T-helper 22 cell (primary cell): ENCODE data around the gene OR4P4.

Experiments
- DNase-seq: peaks from one replicate; pipeline ENCODE4 v3.0.0-alpha.2; 2020; ENCODE audit warnings: low read depth

OR4P4 gene

GRCh38 chr11:55634813-55635212 lies at the start of gene OR4P4:
TSS of gene OR4P4 (plus strand) at chr11:55635113.
- DNase-seq = no peak

GRCh38 chr11:55607545-55607944 lies 27.4 kb upstream of the OR4P4 start, which contains the start of gene OR4C11:
TSS of gene OR4C11 (minus strand) at chr11:55607645. CDS start at chr11:55604373, 3,272 bp downstream.
- DNase-seq = no peak

- no peak for DNase-seq
Measured at GRCh38 chr11:55624531-55624930, 10.4 kb upstream of the OR4P4 start.

GRCh38 chr11:55648027-55648426 lies 13.1 kb downstream of the OR4P4 start, which contains the start of gene OR4S2:
TSS of gene OR4S2 (plus strand) at chr11:55648327. CDS start at chr11:55650904, 2,577 bp downstream.
- DNase-seq = no peak

- no peak for DNase-seq
Measured at GRCh38 chr11:55652560-55652959, 17.6 kb downstream of the OR4P4 start.

GRCh38 chr11:55655096-55655495 lies 20.2 kb downstream of the OR4P4 start:
- no peak for DNase-seq

- no peak for DNase-seq
Measured at GRCh38 chr11:55658031-55658573, 23.2 kb downstream of the OR4P4 start.

GRCh38 chr11:55658608-55659007 lies 23.7 kb downstream of the OR4P4 start:
- DNase-seq = no peak

GRCh38 chr11:55661901-55662300 lies 27.0 kb downstream of the OR4P4 start, which contains the start of gene OR4C6:
TSS of gene OR4C6 (plus strand) at chr11:55662201. CDS start at chr11:55665167, 2,966 bp downstream.
- DNase-seq = no peak

GRCh38 chr11:55669376-55669775 lies 34.5 kb downstream of the OR4P4 start:
- no peak for DNase-seq

GRCh38 chr11:55673860-55674259 lies 38.9 kb downstream of the OR4P4 start:
- DNase-seq = no peak
